ENCODE data around the gene CTAG1A. TPM values are rescaled to one million over a fixed set of nuclear protein-coding genes. Genes with fewer than 3 reads are reported as not detected.
A peak's percentile ranks its signal among the peaks of the same experiment; 100 is the strongest.
"Not testable (repeated sequence)": the region's sequence is repeated elsewhere in the genome, so short reads cannot be mapped to it uniquely, and the experiment has no call there.

Gene CTAG1A
- total RNA-seq, 1 donor from 2014 or later: not detected

DNA sequence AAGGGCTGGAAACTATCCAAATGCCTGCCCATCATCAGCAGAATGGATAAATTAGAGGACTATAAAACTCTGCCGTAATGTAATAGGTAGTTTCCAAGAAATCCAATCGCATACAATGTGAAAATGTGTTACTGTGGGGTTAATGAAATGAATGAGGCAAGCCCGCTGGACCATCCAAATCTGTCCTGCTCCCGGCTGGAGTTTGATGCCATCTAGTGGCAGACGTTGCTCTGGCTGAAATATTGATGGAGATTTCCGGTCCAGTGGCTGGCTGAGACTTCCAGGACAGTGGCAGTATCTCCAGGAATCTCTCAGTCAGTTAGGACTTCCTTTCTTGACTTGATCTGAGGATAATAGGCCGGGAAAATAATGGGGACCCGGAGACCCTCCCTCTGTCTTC, 1.9 kb upstream of the CTAG1A start:
- not testable (repeated sequence) for H3K9me3 Mint-ChIP-seq; H3K4me1 Mint-ChIP-seq; H3K27me3 Mint-ChIP-seq (ENCODE audit: low read depth); H3K27ac Mint-ChIP-seq; H3K4me3 Mint-ChIP-seq; DNase-seq (ENCODE audit: low spot score in 2 of 2, unreplicated experiment in 2 of 2); H3K36me3 Mint-ChIP-seq

DNA sequence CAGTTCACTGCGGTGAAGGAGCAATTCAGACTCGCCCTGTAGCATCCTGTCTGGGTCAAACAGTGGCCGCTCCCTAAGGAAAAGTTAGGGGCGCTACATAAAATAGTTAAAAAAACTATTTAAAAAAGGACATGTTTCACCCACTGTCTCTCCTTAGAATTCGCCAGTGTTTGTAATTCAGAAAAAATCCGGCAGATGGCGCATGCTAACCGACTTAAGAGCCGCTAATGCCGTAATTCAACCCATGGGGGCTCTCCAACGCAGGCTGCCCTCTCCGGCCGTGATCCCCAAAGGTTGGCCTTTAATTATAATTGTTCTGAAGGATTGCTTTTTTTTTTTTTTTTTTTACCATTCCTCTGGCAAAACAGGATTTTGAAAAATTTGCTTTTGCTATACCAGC, 5.5 kb downstream of the CTAG1A start:
- H3K9me3 Mint-ChIP-seq: peaks cover 22% of the 10 kb centered on the region
- H3K27ac Mint-ChIP-seq; DNase-seq (ENCODE audit: low spot score in 2 of 2, unreplicated experiment in 2 of 2); H3K4me3 Mint-ChIP-seq; H3K4me1 Mint-ChIP-seq; H3K27me3 Mint-ChIP-seq (ENCODE audit: low read depth); H3K36me3 Mint-ChIP-seq: not testable (repeated sequence)

DNA sequence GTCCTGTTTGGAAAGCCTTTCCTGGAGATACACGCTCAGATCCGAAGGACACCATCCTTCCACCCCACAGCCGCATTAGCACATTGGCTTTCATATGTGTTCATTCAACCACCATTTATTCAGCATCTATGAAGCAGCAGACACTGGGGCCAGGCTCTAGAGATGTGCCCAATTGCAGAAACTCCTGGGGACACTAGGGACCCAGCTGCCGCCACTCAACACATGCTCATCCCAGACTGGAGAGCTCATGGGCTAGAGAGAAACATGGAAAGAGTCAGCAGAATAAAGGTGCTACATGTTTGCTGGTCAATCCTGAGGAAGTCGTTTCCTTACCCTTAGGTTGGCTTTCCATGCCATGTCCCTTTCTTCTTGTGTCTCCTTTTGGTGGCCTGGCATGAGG, 7.6 kb downstream of the CTAG1A start:
- Mint-ChIP-seq H3K36me3 (no peaks in the 10 kb centered on the region), H3K9me3 (peaks cover 34% of the 10 kb centered on the region), H3K4me1 (peaks cover 12% of the 10 kb centered on the region), H3K27ac (no peak overlapping the region), H3K4me3 (no peak overlapping the region), H3K27me3 (ENCODE audit: low read depth) (peaks cover 4% of the 10 kb centered on the region)
- TF ChIP-seq, protein P1, sequence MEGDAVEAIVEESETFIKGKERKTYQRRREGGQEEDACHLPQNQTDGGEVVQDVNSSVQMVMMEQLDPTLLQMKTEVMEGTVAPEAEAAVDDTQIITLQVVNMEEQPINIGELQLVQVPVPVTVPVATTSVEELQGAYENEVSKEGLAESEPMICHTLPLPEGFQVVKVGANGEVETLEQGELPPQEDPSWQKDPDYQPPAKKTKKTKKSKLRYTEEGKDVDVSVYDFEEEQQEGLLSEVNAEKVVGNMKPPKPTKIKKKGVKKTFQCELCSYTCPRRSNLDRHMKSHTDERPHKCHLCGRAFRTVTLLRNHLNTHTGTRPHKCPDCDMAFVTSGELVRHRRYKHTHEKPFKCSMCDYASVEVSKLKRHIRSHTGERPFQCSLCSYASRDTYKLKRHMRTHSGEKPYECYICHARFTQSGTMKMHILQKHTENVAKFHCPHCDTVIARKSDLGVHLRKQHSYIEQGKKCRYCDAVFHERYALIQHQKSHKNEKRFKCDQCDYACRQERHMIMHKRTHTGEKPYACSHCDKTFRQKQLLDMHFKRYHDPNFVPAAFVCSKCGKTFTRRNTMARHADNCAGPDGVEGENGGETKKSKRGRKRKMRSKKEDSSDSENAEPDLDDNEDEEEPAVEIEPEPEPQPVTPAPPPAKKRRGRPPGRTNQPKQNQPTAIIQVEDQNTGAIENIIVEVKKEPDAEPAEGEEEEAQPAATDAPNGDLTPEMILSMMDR (IDR thresholded peaks at IDR 0.05; ENCODE audit: unreplicated experiment): no peak
- no peak for DNase-seq (ENCODE audit: low spot score in 2 of 2, unreplicated experiment in 2 of 2)

DNA sequence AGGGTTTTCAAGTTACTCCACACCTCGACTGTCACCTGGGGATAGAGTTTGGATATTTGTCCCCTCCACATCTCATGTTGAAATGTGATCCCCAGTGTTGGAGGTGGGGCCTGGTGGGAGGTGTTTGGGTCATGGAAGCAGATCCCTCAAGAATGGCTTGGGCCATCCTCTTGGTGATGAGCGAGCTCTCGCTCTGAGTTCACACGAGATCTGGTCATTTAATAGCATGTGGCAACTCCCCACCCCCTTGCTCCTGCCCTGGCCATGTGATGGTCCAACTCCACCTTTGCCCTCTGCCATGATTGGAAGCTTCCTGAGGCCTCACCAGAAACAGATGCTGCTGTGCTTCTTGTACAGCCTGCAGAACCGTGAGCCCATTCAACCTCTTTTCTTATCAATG, 8.3 kb downstream of the CTAG1A start:
- Mint-ChIP-seq H3K4me1 (peaks cover 12% of the 10 kb centered on the region), H3K27ac (no peak overlapping the region), H3K4me3 (no peak overlapping the region), H3K36me3 (no peaks in the 10 kb centered on the region), H3K27me3 (ENCODE audit: low read depth) (peaks cover 4% of the 10 kb centered on the region), H3K9me3 (peaks cover 41% of the 10 kb centered on the region)
- no peak for DNase-seq (ENCODE audit: low spot score in 2 of 2, unreplicated experiment in 2 of 2)
- TF ChIP-seq, protein P1 (IDR thresholded peaks at IDR 0.05; ENCODE audit: unreplicated experiment): no peak

DNA sequence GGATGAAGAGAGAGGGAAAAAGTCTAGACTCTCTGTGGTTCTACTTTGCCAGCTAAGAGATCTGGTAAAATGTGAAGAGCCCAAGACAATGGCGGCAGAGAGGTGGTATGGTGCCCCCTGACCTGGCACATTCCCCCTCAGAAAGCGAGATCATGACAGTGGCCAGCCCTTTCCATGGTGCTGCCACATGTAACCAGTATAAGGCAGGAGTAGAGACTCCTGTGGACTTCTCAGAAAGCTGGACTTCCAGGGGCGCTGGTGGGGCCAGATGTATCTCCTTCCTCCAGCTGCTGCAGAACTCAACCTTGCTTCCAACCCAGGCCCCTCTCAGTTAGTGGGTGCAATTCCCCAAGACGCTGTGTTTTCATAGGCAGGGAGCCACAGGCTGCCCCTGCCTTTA, 9.6 kb downstream of the CTAG1A start:
- no peak for DNase-seq (ENCODE audit: low spot score in 2 of 2, unreplicated experiment in 2 of 2)
- Mint-ChIP-seq H3K27ac (no peak overlapping the region), H3K36me3 (no peaks in the 10 kb centered on the region), H3K9me3 (peaks cover 41% of the 10 kb centered on the region), H3K27me3 (ENCODE audit: low read depth) (peaks cover 4% of the 10 kb centered on the region), H3K4me3 (no peak overlapping the region), H3K4me1 (peaks cover 12% of the 10 kb centered on the region)
- TF ChIP-seq, protein P1 (IDR thresholded peaks at IDR 0.05; ENCODE audit: unreplicated experiment): no peak

DNA sequence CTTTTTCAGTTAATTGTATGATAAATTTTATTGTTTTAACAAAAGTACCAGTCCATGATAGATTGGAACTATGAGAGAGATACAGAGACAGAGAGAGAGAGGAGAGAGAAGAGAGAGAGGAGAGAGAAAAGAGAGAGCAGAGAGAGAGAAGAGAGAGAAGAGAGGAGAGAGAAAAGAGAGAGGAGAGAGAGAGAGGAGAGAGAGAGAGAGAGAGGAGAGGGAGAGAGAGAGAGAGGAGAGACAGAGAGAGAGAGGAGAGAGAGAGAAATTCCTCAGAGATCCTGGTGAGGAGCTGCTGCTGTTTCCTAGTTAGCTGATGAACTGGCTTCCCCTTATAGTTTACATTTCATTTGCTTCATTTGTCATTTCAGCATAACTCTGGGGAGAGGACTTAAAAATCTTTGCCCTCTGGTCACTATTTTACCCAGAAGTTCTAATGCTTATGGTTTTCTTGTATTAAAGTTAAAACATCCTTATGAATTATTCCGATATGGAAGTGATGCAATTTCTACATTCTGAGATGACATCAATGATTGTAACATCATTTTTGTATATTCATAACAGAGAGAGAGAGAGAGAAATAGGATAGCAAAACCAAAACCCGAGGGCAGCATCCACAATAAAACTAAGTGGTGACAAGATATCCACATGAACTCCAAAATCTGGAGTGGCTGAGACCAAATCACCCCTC, 10.8 kb downstream of the CTAG1A start:
- TF ChIP-seq, protein P1 (IDR thresholded peaks at IDR 0.05; ENCODE audit: unreplicated experiment): no peak
- H3K4me1 Mint-ChIP-seq: peaks cover 12% of the 10 kb centered on the region
- H3K27ac Mint-ChIP-seq: peak overlapping the region; percentile 23
- DNase-seq (ENCODE audit: low spot score in 2 of 2, unreplicated experiment in 2 of 2): no peak
- peaks cover 4% of the 10 kb centered on the region for H3K27me3 Mint-ChIP-seq (ENCODE audit: low read depth)
- H3K4me3 Mint-ChIP-seq: no peak overlapping the region
- no peaks in the 10 kb centered on the region for H3K36me3 Mint-ChIP-seq
- H3K9me3 Mint-ChIP-seq: peaks cover 46% of the 10 kb centered on the region
